H4 (cell line): ENCODE results near the gene LAMB1. TPM values are rescaled to one million over a fixed set of nuclear protein-coding genes. Genes with fewer than 3 reads are reported as not detected.
"Not testable (repeated sequence)": the region's sequence is repeated elsewhere in the genome, so short reads cannot be mapped to it uniquely, and the experiment has no call there.

ENCODE experiments used
- DNase-seq: peaks from one replicate; pipeline ENCODE4 v3.0.0-alpha.2; 2015; ENCODE audit warnings: low spot score
- total RNA-seq: library from RNA; depleted of rRNA; stranded (reverse); fragments of >200 nt; shearing (Covaris generic); gene quantifications from 2 replicates; pipeline ENCODE4 v1.2.3, GENCODE V29; 2014

The LAMB1 gene
- total RNA-seq, 1 experiment from 2014 or later, result 140 TPM

DNA sequence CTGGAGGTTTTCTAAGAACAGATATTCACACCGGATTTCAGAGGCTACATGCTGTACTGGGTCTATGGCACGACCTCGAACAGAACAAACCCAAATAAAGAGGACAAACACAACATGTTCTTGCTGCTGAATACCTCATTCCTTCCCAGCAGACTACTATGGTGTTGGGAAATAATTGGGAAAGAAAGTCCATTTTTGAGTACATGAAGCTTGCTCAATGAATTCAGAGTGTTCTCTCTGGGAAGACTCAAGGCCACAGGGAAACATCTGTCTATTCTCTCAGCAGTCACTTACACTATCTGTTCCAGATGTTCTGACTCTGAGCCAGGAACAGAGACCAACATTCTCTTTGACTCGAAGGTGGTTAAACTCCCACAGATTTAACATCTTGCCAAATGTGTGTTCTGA, 30.9 kb downstream of the LAMB1 start:
- no peak for DNase-seq

DNA sequence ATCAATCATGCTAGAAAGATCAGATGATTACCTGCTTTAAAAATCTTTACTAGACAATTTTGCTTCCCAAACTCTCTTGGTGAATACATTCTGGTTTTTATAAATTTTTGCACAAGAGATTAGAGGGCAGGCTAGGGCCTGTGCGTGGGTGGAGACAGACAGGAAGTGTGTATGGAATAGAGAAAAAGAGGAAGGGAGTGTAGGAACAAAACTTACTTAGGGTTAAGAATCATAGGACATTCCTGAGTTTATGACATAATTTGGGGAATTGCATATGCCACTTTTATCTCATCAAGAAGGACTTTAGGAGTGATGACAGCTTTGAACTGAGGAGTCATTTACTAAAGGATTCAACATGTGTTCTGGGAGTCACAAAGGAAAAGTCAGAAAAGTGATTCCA, 31.3 kb downstream of the LAMB1 start:
- no peak for DNase-seq

DNA sequence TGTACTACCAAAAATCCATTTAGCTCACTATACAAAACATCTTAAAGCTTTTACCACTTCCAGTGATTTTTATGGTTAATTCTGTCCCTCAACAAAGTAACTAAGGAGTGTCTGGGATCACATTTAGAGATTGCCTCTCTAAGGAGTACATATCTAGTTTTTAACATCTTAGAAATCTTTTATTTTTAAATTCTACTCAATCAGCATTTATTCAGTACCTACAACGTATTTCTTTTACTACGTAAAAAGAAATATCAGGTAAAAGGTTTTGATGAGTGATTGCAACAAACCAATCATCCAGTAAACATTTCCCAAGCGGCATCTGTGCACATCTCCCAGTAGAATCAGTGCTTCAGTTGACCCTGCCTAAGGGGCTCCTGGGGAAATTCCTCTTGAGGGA, 31.9 kb downstream of the LAMB1 start:
- no peak for DNase-seq

DNA sequence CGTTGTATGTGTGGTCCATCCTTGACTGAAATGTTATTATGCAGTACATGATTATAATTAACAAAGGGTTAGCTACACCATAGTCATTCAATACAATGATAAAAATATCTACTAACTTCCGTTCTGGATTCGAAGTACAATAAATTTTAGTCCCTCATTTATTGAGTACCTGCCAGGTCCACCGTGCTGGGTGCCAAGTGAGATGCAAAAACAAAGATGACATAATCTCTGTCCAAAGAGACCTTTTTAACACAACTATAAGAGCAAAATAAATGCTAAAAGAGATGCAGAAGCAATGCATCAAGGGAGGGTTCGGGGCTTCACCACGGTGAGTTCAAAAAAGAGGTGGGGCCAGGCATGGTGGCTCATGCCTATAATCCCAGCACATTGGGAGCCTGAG, 33.1 kb downstream of the LAMB1 start:
- no peak for DNase-seq

DNA sequence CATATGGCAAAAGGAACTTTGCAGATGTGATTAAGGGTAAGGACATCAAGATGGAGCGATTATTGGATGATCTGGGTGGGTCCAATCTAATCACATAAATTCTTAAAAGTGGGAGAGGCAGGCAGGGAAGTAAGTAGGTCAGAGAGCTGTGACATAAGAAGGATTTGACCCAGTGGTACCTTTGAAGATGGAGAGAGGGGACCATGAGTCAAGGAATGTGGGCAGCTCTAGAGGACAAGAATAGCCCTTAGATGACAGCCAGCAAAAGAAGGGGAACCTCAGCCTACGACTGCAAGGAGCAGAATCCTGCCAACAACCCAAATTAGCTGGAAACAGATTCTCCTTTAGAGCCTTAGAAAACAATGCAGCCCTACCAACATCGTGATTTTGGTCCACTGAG, 34.5 kb downstream of the LAMB1 start:
- no peak for DNase-seq

DNA sequence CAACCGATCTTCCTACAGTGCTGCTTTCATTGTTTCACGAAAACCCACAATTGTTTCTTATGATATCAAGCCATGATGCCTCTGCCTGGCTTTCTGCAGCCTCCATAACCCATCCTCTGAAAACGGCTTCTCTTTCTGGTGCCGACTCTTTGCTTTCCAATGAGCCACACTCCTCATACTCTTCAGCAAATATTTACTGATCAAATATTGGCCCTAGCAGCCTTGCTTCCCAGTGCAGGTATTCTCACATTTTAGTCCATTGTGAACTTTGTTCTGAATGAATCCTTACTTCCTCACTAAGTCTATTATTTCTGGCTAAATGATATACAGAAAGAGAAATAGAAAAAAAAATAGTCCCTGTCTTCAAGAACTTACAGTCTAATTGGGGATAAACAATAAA, 35.5 kb downstream of the LAMB1 start:
- DNase-seq, result no peak

DNA sequence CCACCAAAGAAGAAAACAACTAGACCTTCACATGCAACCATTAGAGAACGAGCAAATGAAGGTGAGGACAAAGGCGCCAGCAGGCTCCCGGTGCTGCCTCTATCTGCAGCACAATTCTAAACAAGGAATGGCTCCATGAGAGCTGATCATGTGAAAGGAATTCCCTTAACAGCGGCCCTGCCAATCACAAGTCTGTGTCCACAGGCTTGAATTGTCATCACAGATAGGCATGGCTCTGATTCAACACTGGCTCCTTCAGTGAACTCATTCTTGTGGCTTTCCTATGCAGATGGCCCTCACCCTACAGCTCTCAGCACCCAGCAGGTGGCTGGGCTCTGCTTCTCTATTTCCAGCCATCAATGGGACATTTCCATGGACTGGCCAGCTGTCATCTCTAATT, 36.2 kb downstream of the LAMB1 start:
- peak; percentile 84 for DNase-seq

DNA sequence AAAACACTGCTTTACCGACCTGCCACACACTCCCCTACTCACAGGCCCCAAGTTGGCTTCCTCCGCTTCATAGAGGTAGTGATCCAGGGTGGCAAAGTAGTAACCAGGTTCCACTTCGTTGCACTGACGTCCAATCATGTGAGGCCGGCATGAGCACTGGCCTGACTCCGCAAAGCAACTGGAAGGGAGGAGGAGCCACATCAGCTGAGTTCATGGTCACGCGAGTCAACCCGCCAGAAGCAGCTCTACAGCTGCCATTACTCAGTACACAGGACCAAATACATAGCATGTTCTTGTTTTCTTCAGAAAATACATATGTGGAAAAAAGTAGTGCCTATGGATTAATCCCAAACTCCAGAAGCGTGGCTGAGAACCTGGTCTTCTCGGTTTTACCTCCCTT, 38.5 kb downstream of the LAMB1 start:
- no peak for DNase-seq

DNA sequence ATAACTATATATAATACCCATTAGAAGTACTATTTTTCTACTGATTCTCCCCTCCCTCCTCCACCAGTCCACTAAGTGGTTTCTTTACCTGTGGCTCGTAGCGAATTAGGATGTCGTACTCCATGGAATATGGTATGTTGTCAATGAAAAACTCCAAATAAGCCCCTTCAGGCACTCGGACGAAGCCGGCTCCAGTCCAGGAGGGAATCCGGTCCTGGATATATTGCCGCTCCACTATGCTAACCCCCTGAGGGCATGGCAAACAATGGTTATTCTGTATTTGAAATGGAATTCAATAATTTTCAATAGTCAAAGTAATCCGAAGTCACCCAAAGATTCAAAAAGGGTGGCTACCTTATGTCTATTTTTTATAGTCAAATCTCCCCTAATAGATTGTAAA, 40.1 kb downstream of the LAMB1 start:
- DNase-seq, result no peak

DNA sequence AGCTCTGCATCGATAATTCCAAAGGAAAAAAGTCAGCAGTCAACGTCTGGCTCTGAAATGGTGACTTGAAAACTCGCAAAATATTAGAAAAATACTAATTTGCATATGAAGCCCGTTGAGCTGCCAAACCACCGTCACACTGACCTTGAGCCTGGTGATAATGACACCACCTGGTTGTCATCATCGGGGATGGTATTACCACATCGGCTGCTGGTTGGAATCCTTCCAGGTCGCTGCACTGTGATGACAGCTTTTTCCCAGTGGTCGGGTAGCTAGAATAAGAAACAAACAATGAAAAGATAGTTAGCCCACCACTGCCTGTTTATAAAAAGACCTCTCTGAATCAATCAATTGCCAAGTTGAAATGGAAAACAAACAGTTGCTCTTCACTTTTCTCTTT, 41.6 kb downstream of the LAMB1 start:
- DNase-seq, result no peak

DNA sequence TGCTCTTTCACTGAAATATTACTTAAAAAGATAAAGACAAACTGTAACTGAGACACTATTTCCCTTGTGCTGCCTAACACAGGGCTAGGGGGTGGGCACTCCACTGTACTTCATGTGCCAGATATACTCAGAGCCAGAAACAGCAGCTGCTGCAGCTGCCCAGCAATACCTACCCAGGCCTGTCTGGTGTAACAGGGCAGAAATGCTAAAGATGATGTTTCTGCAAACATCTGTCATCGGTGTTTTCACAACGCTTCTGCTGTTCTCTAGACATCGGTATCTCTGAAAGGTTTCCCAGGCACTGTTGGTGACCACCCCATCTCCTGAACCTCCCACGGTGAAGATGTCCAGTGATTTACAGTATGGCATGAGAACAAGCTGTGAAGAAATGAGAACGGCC, 42.7 kb downstream of the LAMB1 start:
- no peak for DNase-seq

DNA sequence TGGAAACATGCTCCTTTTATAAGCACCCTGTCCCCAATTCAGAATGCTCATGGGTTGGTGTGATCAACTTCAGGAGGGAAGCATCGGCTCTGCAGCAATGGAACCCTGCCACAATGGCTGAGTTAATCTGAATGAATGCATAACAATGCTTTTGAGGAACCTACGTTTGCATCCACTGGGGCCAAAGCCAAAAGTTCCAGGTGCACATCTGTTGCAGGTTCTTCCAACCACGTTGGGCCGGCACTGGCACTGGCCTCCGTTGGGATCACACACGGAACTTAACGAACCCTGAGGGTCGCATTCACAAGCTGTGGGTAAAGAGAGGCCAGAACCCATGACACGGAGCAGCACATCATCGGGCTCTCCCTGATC, 43.4 kb downstream of the LAMB1 start:
- no peak for DNase-seq

DNA sequence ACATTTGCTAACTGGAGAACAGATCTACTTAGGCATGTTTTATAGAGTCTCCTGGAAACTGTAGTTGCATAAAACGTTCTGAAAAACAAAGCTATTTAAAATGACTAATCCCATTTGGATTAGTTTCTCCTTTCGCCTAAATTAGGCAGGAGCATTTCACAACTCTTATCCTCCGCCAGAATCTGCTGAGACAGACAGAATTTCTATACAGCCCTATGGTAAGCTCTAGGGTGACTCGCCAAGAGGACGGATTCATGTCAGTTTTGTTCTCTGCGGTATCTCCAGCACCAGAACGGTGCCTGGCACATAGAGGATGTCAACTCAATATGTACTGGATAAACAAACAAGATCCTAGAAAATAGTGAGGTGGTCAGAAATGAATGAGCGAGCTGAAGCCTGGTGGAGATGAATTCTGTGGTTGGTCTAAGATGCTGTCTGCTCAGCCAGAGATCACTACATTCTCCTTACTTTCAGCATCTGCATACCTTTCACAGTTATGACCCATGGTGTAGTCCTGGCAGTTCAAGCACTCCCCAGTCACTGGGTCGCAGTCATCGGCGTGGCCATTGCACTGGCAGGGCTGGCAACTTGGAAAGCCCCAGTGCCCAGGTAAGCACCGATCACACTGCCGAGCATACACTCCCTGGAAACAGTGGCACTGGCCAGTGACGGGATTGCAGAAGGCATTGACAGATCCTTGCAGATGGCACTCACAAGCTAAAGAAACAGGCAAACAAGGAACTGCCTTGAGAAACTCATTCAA, 44.0 kb downstream of the LAMB1 start:
- peak; percentile 67 for DNase-seq

DNA sequence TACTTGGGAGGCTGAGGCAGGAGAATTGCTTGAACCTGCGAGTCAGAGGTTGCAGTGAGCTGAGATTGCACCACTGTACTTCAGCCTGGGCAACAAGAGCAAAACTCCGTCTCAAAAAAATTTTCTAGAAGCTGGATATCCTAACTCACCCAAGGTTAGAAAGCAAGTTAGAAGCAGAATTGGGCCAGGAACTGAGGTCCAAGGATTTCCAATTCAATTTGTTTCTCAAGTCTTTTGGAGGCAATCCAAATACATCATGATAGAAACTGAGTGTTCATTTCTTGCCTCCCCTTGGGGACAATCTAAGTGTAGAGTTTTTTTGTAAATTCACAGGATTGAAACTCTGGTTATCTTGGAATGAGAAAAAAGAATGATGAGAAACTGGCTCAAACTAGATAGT, 45.5 kb downstream of the LAMB1 start:
- no peak for DNase-seq

DNA sequence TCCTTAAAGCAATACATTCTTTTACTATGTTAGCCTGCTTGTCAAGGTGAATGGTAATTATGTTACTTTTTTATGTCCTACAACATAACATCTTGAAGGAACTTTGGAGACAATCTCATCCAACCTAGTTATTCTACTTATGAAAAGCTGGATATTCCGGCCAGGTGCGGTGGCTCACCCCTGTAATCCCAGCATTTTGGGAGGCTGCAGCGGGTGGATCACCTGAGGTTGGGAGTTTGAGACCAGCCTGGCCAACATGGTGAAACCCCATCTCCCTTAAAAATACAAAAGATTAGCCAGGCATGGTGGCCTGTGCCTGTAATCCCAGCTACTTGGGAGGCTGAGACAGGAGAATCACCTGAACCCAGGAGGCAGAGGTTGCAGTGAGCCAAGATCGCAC, 46.0 kb downstream of the LAMB1 start:
- not testable (repeated sequence) for DNase-seq

DNA sequence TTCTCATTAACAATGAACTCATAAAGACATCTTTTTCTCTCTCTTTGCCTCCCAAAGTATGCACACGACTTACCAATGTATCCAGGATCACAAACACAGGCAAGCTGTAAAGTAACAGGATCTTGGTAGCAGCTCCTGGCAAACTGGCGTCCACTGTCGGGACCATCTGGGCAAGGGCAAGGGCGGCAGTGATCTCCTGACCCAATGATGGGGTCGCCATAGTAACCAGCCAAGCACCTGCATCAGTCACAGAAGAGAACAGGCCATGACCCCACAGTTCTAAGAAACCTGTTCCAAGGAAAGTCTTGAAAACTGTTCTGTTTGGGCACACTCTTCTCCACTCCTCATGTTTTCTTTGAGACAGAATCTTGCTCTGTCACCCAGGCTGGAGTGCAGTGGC, 47.6 kb downstream of the LAMB1 start:
- no peak for DNase-seq

DNA sequence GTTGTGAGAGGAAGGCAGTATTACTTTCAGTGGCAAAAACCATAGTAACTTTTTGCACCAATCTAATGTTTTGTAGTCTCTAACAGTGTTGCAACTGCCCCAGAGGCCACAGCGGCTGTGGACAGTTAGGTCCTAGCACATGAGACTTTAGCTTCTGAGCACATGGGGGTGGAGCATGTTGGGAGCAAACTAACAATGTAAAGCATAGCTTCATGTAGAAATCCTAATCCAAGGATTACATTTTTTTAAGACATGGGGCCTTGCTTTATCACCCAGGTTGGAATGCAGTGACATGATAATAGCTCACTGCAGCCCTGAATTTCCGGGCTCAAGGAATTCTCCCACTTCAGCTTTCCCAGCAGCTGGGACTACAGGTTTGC, 49.0 kb downstream of the LAMB1 start:
- no peak for DNase-seq

DNA sequence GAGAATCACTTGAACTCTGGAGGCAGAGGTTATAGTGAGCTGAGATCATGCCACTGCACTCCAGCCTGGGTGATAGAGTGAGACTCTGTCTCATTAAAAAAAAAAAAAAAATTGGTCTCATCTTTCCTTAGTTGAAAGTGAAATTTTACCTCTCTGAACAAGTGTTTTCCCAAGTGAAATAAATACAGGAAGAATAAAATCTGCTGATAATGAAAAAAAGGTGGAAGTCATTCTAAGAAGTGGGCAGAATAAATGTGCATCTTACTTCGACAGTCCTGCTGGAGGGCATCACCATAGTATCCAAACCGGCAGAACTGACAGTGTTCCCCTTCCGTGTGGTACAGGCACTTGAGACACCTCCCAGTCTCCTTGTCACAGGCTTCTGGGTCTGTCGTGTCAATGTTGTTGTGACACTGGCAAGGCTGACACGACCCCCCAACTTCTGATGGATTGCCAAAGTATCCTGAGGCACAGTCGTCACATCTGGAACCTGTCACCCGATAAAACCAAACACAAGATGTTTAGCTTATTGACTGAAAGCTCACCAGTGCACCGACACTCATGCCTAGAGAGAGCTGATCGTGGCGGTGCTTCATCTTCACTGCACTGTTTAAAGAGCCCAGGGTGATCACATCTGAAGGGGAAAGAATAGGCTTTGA, 49.6 kb downstream of the LAMB1 start:
- DNase-seq, result no peak

DNA sequence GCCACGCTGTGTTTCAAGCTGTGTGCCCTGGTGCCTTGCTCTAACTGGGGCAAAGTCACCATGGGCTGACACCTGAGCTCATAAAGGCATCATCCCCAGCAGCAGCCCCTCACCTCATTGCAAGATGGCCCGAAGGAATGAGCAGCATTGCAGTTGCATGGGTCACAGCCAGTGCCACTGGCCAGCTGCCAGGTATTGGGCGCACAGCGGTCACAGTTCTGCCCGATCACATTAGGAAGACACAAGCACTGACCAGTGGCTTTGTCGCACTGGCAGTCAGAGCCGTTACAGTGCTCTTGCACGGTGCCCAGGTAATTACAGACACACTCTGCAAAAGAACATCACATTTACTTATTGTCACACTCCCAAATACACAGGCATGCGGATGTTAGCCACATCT, 51.1 kb downstream of the LAMB1 start:
- no peak for DNase-seq

DNA sequence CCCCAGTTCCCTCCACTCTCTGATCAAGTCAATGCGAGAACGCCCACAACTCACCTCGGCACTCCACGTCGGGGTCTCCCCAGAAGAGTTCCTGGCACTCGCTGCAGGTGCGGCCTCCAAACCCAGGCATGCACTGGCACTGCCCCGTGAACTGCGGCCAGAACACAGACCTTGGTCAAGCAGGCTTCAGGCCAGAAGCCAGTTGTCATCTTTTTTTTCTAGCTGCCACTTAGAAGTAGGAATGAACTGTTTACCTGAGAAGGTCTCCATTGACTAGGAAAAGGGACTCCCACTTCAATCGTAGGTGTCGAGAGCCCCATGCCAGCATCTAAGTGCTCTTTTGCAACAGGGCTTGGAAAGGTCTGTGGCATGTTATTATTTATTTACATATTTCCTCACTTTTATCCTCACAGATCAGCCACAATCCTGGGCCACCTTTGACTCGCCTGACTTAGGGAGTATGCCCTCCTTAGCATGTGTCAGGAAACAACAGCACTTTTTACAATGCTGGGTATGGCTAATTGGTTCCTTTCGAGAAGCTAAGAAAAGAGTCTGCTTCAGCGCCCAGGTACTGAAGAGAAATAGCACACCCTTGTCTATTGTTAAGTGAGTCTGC, 51.7 kb downstream of the LAMB1 start:
- DNase-seq, result no peak

DNA sequence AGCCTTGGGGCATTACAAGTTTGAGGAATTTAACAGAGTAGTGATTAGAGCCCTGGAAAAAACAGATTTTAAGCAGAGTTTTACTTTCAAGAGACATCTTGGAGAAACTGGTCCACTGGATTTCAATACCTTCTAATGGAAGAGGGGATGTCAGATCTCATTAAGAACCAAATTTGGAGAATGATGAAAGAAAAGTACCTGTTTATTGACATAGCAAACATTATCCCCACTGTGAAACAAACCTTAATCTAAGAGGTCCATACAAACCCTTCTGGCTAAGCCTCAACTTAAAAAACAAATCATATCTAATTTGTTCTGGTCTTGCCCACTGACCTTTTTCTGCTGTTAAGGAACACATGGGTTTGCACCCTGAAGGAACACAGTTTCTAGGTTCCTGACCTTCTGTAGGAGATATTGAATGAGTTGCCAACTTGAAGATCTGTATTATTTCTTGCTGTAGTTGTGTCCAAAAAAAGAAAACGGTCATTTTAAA, 53.5 kb downstream of the LAMB1 start:
- DNase-seq, result no peak

DNA sequence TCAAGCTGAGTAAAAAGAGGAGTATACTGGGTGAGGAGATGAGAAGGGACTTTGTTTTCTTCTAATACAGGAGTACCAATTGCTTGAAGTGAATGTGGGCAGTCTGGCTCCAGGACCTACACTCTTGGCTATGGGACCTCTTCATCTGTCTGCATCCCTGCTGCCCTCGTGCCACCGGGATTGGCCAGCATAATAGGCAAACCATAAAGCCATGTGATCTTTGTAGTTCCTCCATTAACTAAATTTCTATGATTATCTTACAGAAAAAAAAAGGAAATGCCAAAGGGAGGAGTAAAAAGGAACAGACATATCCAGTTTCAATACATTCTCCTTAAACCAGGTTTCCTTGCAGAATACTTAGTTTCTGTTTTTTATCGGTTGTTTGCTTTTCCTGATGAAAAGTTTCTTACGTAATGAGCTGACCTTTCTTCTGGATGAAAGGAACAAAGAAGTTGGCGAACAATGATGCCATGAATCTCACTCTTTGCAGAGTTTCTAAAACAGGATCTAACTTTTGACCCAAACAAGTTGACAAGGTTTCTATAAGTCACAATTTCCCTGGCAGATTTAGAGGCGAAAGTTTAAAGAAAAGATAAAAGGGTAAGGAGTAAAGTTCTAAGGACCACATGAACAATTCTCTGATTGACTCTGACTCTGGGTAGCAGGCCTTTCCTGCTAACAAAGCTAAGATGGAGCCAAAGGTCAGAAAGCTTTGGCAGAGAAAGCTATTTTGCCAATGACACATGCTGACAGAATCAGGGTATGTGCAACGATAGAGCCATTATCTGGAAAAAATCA, 54.1 kb downstream of the LAMB1 start:
- DNase-seq, result peak; percentile 51
